HG03060 (cell line): ENCODE results near the gene FEM1B.

Source experiments
- ATAC-seq: cut with Tn5 transposase; IDR thresholded peaks from one replicate; pipeline ENCODE4 v1.9.1; 2021; ENCODE audit warnings: low read depth, moderate number of reproducible peaks; ENCODE audit not compliant: unreplicated experiment

The FEM1B gene

GRCh38 chr15:68340726-68341671 lies 63.5 kb downstream of the FEM1B start:
- no peak for ATAC-seq

GRCh38 chr15:68341760-68342725 lies 64.5 kb downstream of the FEM1B start:
- no peak for ATAC-seq

GRCh38 chr15:68343579-68344225 lies 66.2 kb downstream of the FEM1B start:
- no peak for ATAC-seq

- no peak for ATAC-seq
Measured at GRCh38 chr15:68344600-68344999, 67.1 kb downstream of the FEM1B start.
